Measurements from ENCODE around the gene ASS1.

The ASS1 gene

GRCh38 chr9:130539420-130540223, 94.9 kb downstream of the ASS1 start:
- H3K4me3 ChIP-seq (ENCODE audit: insufficient read depth, low read length, poor library complexity, severe bottlenecking) = no peak overlapping the region
- no peak overlapping the region for H3K4me2 ChIP-seq (ENCODE audit: low read depth, low read length, poor library complexity, severe bottlenecking)
- H3K9me3 ChIP-seq (ENCODE audit: insufficient read depth, low read length) = no peaks in the 10 kb centered on the region
- no peak overlapping the region for H3K27ac ChIP-seq (ENCODE audit: low read depth, low read length)
- no peaks in the 10 kb centered on the region for H4K20me1 ChIP-seq (ENCODE audit: low read depth, low read length)
- H3K9ac ChIP-seq (ENCODE audit: low read length) = no peak overlapping the region
- no peaks in the 10 kb centered on the region for H3F3A ChIP-seq (ENCODE audit: insufficient read depth)
- no peaks in the 10 kb centered on the region for H3K9me2 ChIP-seq (replicated peaks; ENCODE audit: insufficient read depth, low read length)
- H3K27me3 ChIP-seq (ENCODE audit: low read length) = no peaks in the 10 kb centered on the region
- H2AFZ ChIP-seq (ENCODE audit: low read depth, low read length, severe bottlenecking) = no peak overlapping the region
- H3K36me3 ChIP-seq (ENCODE audit: low read length) = no peaks in the 10 kb centered on the region
- H3K79me2 ChIP-seq (ENCODE audit: insufficient read depth, low read length) = no peaks in the 10 kb centered on the region
- no peak for TF ChIP-seq CTCF (IDR thresholded peaks at IDR 0.05; ENCODE audit: insufficient read depth, low read length, poor library complexity, severe bottlenecking)
- TF ChIP-seq EZH2phosphoT487 (conservative IDR thresholded peaks at IDR 0.05; ENCODE audit: low read length) = no peak

GRCh38 chr9:130541533-130541932, 96.8 kb downstream of the ASS1 start:
- Histone ChIP-seq H2AFZ (ENCODE audit: low read depth, low read length, severe bottlenecking) (no peak overlapping the region), H3K79me2 (ENCODE audit: insufficient read depth, low read length) (no peaks in the 10 kb centered on the region), H3K4me2 (ENCODE audit: low read depth, low read length, poor library complexity, severe bottlenecking) (no peak overlapping the region), H3K27ac (ENCODE audit: low read depth, low read length) (no peak overlapping the region), H3K4me3 (ENCODE audit: insufficient read depth, low read length, poor library complexity, severe bottlenecking) (no peak overlapping the region), H3K9ac (ENCODE audit: low read length) (no peak overlapping the region), H3K9me3 (ENCODE audit: insufficient read depth, low read length) (no peaks in the 10 kb centered on the region), H3K36me3 (ENCODE audit: low read length) (no peaks in the 10 kb centered on the region), H3K9me2 (replicated peaks; ENCODE audit: insufficient read depth, low read length) (no peaks in the 10 kb centered on the region), H3K27me3 (ENCODE audit: low read length) (no peaks in the 10 kb centered on the region), H4K20me1 (ENCODE audit: low read depth, low read length) (no peaks in the 10 kb centered on the region), H3F3A (ENCODE audit: insufficient read depth) (no peaks in the 10 kb centered on the region)
- TF ChIP-seq EZH2phosphoT487 (conservative IDR thresholded peaks at IDR 0.05; ENCODE audit: low read length) = no peak
- no peak for TF ChIP-seq CTCF (IDR thresholded peaks at IDR 0.05; ENCODE audit: insufficient read depth, low read length, poor library complexity, severe bottlenecking)

DNA sequence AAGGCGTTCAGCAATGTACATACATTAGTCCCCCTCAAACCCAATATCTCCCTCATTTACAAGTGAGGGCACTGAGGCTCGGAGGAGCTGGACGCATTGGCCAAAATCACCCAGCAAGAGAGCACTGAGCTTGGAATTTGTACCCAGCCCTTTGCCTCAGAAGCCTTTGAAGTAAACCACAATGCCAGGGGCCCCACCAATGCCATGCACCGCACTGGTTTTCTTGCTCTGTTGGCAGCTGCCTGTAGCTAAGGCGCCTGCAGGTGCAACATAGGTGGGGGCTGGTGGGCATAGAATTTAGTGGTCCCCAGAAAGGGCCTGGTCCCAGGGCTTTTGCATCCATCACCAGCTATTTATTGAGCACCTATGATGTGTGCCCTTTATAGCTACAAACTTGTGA, 97.3 kb downstream of the ASS1 start:
- Histone ChIP-seq H3K79me2 (ENCODE audit: insufficient read depth, low read length) (no peaks in the 10 kb centered on the region), H3K36me3 (ENCODE audit: low read length) (no peaks in the 10 kb centered on the region), H3K9ac (ENCODE audit: low read length) (no peak overlapping the region), H3K4me2 (ENCODE audit: low read depth, low read length, poor library complexity, severe bottlenecking) (no peak overlapping the region), H3K9me2 (replicated peaks; ENCODE audit: insufficient read depth, low read length) (no peaks in the 10 kb centered on the region), H3K27ac (ENCODE audit: low read depth, low read length) (no peak overlapping the region), H3K27me3 (ENCODE audit: low read length) (no peaks in the 10 kb centered on the region), H3K4me3 (ENCODE audit: insufficient read depth, low read length, poor library complexity, severe bottlenecking) (no peak overlapping the region), H3K9me3 (ENCODE audit: insufficient read depth, low read length) (no peaks in the 10 kb centered on the region), H2AFZ (ENCODE audit: low read depth, low read length, severe bottlenecking) (no peak overlapping the region), H4K20me1 (ENCODE audit: low read depth, low read length) (no peaks in the 10 kb centered on the region), H3F3A (ENCODE audit: insufficient read depth) (no peaks in the 10 kb centered on the region)
- TF ChIP-seq EZH2phosphoT487 (conservative IDR thresholded peaks at IDR 0.05; ENCODE audit: low read length) (no peak), CTCF (IDR thresholded peaks at IDR 0.05; ENCODE audit: insufficient read depth, low read length, poor library complexity, severe bottlenecking) (no peak)

All from SU-DHL-6 (cell line).